Activated gamma-delta T cell (primary cell): Measurements from ENCODE around the gene TBX20.
"Not testable (repeated sequence)": the region's sequence is repeated elsewhere in the genome, so short reads cannot be mapped to it uniquely, and the experiment has no call there.

Experiments
- DNase-seq: peaks from one replicate; lab custom pipeline; 2025; lab: John Stamatoyannopoulos, UW

Gene TBX20

GRCh38 chr7:35220176-35220575 lies 33.7 kb downstream of the TBX20 start:
- not testable (repeated sequence) for DNase-seq

- DNase-seq = not testable (repeated sequence)
Observed at GRCh38 chr7:35216033-35216432, 37.9 kb downstream of the TBX20 start.

- not testable (repeated sequence) for DNase-seq
Observed at GRCh38 chr7:35215063-35215462, 38.8 kb downstream of the TBX20 start.

- not testable (repeated sequence) for DNase-seq
Observed at GRCh38 chr7:35206924-35207323, 47.0 kb downstream of the TBX20 start.

- DNase-seq = not testable (repeated sequence)
Observed at GRCh38 chr7:35204850-35205249, 49.0 kb downstream of the TBX20 start.

- DNase-seq = not testable (repeated sequence)
Observed at GRCh38 chr7:35204031-35204430, 49.9 kb downstream of the TBX20 start.

- not testable (repeated sequence) for DNase-seq
Observed at GRCh38 chr7:35202353-35202752, 51.5 kb downstream of the TBX20 start.

GRCh38 chr7:35200170-35200569 lies 53.7 kb downstream of the TBX20 start:
- DNase-seq = not testable (repeated sequence)

GRCh38 chr7:35198370-35199140 lies 55.3 kb downstream of the TBX20 start:
- not testable (repeated sequence) for DNase-seq

- not testable (repeated sequence) for DNase-seq
Observed at GRCh38 chr7:35191571-35191970, 62.3 kb downstream of the TBX20 start.

- not testable (repeated sequence) for DNase-seq
Observed at GRCh38 chr7:35190146-35190773, 63.6 kb downstream of the TBX20 start.

GRCh38 chr7:35186751-35187150 lies 67.1 kb downstream of the TBX20 start:
- DNase-seq = not testable (repeated sequence)

- no peak for DNase-seq
Observed at GRCh38 chr7:35185908-35186731, 67.8 kb downstream of the TBX20 start.

- not testable (repeated sequence) for DNase-seq
Observed at GRCh38 chr7:35185578-35185907, 68.4 kb downstream of the TBX20 start.

GRCh38 chr7:35184961-35185360 lies 68.9 kb downstream of the TBX20 start:
- DNase-seq = not testable (repeated sequence)

- DNase-seq = not testable (repeated sequence)
Observed at GRCh38 chr7:35183873-35184503, 69.9 kb downstream of the TBX20 start.

- not testable (repeated sequence) for DNase-seq
Observed at GRCh38 chr7:35180665-35181064, 73.2 kb downstream of the TBX20 start.

- not testable (repeated sequence) for DNase-seq
Observed at GRCh38 chr7:35173176-35173575, 80.7 kb downstream of the TBX20 start.

GRCh38 chr7:35172131-35172530 lies 81.8 kb downstream of the TBX20 start:
- DNase-seq = not testable (repeated sequence)

GRCh38 chr7:35167658-35168057 lies 86.2 kb downstream of the TBX20 start:
- DNase-seq = not testable (repeated sequence)

GRCh38 chr7:35167158-35167557 lies 86.7 kb downstream of the TBX20 start:
- not testable (repeated sequence) for DNase-seq
